ENCODE data around the gene ESCO1.

DNA sequence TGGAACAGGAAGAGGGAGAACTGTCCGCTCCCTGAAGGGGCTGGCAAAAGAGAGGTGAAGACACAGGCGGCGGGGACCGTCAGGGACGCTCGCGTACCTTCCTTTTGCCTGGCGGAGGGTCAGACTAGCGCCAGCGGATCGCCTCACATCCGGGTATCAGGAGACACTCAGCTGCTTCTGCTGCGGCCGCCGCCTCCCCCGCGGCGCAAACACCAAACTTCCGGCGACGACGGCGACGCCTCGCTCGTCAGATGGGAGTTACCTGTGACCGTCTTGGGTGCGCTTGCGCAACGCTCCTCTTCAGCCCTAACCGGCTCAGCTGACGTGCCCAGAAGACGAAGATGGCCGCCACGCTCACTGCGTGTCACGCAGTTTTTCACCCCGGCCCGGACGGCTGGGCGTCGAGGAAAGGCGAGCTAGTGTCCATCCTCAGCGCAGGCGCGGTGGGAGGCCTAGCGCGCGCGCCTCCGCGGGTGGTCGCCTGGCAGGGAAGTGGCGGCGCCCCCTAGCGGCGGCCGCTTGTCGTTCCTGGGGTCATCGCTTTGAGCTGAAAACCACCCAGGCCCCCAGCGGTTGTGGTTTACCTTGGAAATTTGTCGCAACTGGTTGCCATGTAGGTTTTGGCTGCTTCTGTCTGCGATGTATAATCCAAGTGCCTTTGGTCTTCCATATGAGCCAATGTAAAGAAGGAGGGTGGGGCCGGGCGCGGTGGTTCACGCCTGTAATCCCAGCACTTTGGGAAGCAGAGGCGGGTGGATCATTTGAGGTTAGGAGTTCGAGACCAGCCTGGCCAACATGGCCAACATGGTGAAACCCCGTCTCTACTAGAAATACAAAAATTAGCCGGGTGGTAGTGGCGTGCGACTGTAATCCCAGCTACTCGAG is at the start of gene ESCO1:
- no peak for TF ChIP-seq EZH2 (IDR thresholded peaks at IDR 0.05; ENCODE audit: low read depth)
- TF ChIP-seq, protein P1, sequence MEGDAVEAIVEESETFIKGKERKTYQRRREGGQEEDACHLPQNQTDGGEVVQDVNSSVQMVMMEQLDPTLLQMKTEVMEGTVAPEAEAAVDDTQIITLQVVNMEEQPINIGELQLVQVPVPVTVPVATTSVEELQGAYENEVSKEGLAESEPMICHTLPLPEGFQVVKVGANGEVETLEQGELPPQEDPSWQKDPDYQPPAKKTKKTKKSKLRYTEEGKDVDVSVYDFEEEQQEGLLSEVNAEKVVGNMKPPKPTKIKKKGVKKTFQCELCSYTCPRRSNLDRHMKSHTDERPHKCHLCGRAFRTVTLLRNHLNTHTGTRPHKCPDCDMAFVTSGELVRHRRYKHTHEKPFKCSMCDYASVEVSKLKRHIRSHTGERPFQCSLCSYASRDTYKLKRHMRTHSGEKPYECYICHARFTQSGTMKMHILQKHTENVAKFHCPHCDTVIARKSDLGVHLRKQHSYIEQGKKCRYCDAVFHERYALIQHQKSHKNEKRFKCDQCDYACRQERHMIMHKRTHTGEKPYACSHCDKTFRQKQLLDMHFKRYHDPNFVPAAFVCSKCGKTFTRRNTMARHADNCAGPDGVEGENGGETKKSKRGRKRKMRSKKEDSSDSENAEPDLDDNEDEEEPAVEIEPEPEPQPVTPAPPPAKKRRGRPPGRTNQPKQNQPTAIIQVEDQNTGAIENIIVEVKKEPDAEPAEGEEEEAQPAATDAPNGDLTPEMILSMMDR (conservative IDR thresholded peaks at IDR 0.05) = peak; percentile 75

Data from PC-9 (cell line).